Ascending aorta (tissue), 2 donors: ENCODE measurements around the gene UROD. TPM values are rescaled to one million over a fixed set of nuclear protein-coding genes. Genes with fewer than 3 reads are reported as not detected.

Source experiments
- DNase-seq, 2 donors: peaks; one replicate each; pipeline ENCODE4 v3.0.0-alpha.2; 2019; ENCODE audit warnings: low spot score in 2 of 2
- H3K27ac ChIP-seq, 2 donors: fragments of 200-600 bp; sonication (generic); one replicate each; pipeline ENCODE4 v1.5.1; 2016 to 2017; ENCODE audit warnings: mild to moderate bottlenecking in 1 of 2
- H3K27me3 ChIP-seq: fragments of 200-600 bp; sonication (generic); one replicate; pipeline ENCODE4 v1.5.1; 2017
- H3K36me3 ChIP-seq, 2 donors: fragments of 200-600 bp; sonication (generic); one replicate each; pipeline ENCODE4 v1.5.1; 2016
- H3K4me1 ChIP-seq, 2 donors: fragments of 200-600 bp; sonication (generic); one replicate each; pipeline ENCODE4 v1.5.1; 2016 to 2017; ENCODE audit warnings: mild to moderate bottlenecking in 1 of 2
- H3K4me3 ChIP-seq, 2 donors: fragments of 200-600 bp; sonication (generic); one replicate each; pipeline ENCODE4 v1.5.1; 2016 to 2017; ENCODE audit warnings: mild to moderate bottlenecking in 1 of 2
- H3K9me3 ChIP-seq, 2 donors: fragments of 200-600 bp; sonication (generic); one replicate each; pipeline ENCODE4 v1.5.1; 2016
- intact Hi-C: fragments of 100-400 bp; cut with DNase I; formaldehyde crosslinking; loops from one replicate; pipeline ENCODE4 v1.15.1; 2023
- total RNA-seq: library from RNA; depleted of rRNA; stranded (reverse); fragments of >200 nt; gene quantifications from one replicate; pipeline ENCODE4 v1.1.0, GENCODE V29; 2016
- TF ChIP-seq, protein P1 (sequence below), 3 experiments: fragments of 200-600 bp in 2 of 3; fragments of 450-650 bp in 1 of 3; sonication (generic) in 2 of 3; IDR thresholded peaks; one replicate each; pipeline ENCODE4 v1.5.1; 2016 to 2019; ENCODE audit warnings: antibody characterized with exemption in 3 of 3, mild to moderate bottlenecking in 1 of 3, moderate library complexity in 1 of 3

The UROD gene
- total RNA-seq, 1 donor from 2014 or later, result 150 TPM

DNA sequence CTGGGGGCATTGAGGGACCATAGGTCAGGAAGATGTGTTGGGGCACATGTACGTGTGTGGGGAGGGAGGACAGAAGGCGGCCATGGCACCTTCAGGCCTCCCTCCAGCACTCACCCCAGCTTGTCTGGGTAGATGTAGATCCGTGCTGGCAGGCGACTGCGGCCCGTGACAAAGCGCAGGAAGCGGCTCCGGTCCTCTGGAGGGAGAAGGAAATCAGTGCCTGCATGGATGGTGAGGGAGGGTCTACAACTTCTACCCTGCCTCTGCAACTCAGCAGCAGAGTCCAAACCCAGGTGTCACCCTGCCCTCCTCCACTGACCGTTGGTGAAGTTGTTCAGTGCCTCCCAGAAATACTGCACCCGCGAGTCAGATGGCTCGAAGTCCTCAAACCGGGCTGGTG is 8.3 kb upstream of the UROD start:
- TF ChIP-seq, protein P1, sequence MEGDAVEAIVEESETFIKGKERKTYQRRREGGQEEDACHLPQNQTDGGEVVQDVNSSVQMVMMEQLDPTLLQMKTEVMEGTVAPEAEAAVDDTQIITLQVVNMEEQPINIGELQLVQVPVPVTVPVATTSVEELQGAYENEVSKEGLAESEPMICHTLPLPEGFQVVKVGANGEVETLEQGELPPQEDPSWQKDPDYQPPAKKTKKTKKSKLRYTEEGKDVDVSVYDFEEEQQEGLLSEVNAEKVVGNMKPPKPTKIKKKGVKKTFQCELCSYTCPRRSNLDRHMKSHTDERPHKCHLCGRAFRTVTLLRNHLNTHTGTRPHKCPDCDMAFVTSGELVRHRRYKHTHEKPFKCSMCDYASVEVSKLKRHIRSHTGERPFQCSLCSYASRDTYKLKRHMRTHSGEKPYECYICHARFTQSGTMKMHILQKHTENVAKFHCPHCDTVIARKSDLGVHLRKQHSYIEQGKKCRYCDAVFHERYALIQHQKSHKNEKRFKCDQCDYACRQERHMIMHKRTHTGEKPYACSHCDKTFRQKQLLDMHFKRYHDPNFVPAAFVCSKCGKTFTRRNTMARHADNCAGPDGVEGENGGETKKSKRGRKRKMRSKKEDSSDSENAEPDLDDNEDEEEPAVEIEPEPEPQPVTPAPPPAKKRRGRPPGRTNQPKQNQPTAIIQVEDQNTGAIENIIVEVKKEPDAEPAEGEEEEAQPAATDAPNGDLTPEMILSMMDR (IDR thresholded peaks at IDR 0.05), result no peak
- Histone ChIP-seq H3K27me3 (no peaks in the 10 kb centered on the region), H3K27ac (no peak overlapping the region), H3K9me3 (no peaks in the 10 kb centered on the region), H3K4me1 (no peaks in the 10 kb centered on the region), H3K36me3 (peaks cover 66 to 70% of the 10 kb centered on the region in 2 donors), H3K4me3 (no peak overlapping the region)
- intact Hi-C loops, result no loop called here
- no peak for DNase-seq

DNA sequence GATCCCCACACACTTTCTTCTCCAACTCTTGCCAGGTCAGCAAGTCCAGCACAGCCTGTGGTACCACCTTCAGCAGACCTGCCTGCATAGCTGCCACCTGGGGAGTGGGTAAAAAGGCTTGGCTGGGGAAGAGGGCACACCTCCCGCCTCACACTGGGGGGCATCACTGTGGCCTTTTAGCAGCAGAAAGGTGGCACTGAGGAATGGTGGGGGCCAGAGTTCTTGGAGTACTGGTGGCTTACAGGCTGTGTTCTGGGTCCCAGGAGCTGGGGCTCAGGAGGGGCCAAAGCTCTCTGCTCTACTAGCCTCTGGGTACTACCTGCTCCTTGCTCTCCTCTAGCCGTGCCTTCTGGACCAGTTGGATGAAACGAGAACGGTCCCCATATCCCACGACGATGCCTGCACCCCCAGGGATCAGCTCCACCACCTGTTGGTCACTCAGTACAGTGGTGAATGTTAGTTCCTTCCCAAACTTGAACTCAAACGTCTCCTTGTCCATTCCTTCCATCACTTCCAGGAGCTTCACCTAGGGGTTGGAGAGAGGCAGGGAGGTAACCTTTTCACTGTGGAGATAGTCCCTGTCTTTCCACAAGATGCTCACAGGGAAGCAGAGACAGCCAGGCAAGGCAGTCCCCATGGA is 7.7 kb upstream of the UROD start:
- TF ChIP-seq, protein P1 (IDR thresholded peaks at IDR 0.05), result no peak
- no peak for DNase-seq
- no peaks in the 10 kb centered on the region for H3K27me3 ChIP-seq
- H3K9me3 ChIP-seq, result no peaks in the 10 kb centered on the region
- H3K4me1 ChIP-seq, result peaks cover 3 to 4% of the 10 kb centered on the region in 2 donors
- H3K36me3 ChIP-seq, result peaks cover 73 to 77% of the 10 kb centered on the region in 2 donors
- no peak overlapping the region for H3K27ac ChIP-seq
- intact Hi-C loops, result no loop called here
- no peak overlapping the region for H3K4me3 ChIP-seq

DNA sequence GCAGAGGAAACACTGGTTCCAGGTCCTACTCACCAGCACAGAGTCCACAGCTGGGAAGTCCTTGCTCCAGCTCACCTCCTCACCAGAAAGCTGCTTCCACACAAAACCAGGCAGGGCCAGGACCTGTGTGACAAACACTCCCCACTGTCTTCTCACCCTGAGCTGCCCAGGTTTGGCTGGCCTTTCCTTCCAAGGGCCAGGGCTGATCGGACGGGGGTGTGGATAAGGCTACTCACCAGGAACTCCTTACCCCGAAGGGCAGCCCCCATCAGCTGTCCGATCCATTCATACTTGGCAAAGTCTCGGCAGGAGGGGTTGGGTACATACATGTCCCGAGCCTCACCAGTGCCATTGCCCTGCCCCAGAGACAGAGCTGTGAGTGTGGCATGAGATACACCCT is 6.3 kb upstream of the UROD start:
- Histone ChIP-seq H3K36me3 (peaks cover 76 to 79% of the 10 kb centered on the region in 2 donors), H3K27ac (no peak overlapping the region), H3K4me3 (no peak overlapping the region), H3K27me3 (no peaks in the 10 kb centered on the region), H3K4me1 (peaks cover 11 to 13% of the 10 kb centered on the region in 2 donors), H3K9me3 (no peaks in the 10 kb centered on the region)
- DNase-seq, result no peak
- intact Hi-C loops, result no loop called here
- TF ChIP-seq, protein P1 (IDR thresholded peaks at IDR 0.05), result no peak

DNA sequence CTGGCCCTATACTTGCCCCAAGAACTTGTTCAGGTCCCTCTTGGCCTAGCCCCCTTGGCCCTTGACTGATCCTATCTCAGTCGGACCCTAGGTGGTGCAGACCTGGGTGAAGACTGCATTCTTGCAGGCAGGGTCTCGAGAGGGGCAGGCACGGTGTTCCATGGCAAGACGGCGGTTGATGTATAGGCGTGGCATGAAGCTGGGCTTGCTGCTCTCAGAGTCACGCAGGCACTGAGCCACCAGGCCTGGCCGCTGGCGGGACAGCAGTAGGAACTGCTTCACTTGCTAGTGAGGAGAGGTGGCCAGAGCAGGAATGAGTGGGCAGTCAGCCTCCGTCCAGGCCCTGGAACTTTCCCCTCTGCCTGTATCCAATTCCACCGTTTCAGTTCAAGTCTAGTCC is 4.7 kb upstream of the UROD start:
- TF ChIP-seq, protein P1 (IDR thresholded peaks at IDR 0.05), result no peak
- Histone ChIP-seq H3K27me3 (no peaks in the 10 kb centered on the region), H3K27ac (no peak overlapping the region), H3K36me3 (peaks cover 73 to 74% of the 10 kb centered on the region in 2 donors), H3K4me3 (no peak overlapping the region), H3K9me3 (no peaks in the 10 kb centered on the region), H3K4me1 (peaks cover 11 to 19% of the 10 kb centered on the region in 2 donors)
- DNase-seq, result no peak
- intact Hi-C loops, result no loop called here

DNA sequence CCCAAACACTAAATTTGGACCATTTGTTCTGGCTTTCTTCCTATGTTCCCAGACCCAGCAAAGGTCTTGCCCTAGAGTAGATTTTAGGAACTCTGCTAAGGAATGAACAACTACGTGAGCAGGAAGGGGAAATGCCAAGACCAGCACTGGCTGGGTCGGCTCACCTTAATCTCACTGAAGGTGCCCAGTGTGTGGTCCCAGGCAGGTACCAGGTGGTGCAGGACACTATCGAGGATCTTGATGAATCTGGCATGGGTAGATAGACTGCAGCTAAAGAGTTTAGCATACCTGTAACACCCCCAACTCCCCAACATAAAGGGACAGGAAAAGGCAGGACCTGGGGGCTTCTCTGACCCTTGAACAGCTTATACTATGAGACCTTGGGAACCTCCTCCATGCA is 4.0 kb upstream of the UROD start:
- DNase-seq, result no peak
- peaks cover 19 to 24% of the 10 kb centered on the region in 2 donors for H3K4me1 ChIP-seq
- intact Hi-C loops, result no loop called here

More for the DNA sequence above, 4.0 kb upstream of the UROD start:
- H3K36me3 ChIP-seq, result peaks cover 65 to 66% of the 10 kb centered on the region in 2 donors
- no peaks in the 10 kb centered on the region for H3K9me3 ChIP-seq
- no peaks in the 10 kb centered on the region for H3K27me3 ChIP-seq
- H3K4me3 ChIP-seq, result no peak overlapping the region
- no peak overlapping the region for H3K27ac ChIP-seq
- TF ChIP-seq, protein P1 (IDR thresholded peaks at IDR 0.05), result no peak
